PFSK-1 (cell line): ENCODE data around the gene MYO3A.

Experiments used
- SIN3A ChIP-seq: IDR thresholded peaks from 2 replicates; pipeline ENCODE4 v1.6.1; 2012; ENCODE audit warnings: mild to moderate bottlenecking, low read length, moderate library complexity, borderline replicate concordance; ENCODE audit not compliant: insufficient read depth
- TAF1 ChIP-seq: IDR thresholded peaks from 2 replicates; pipeline ENCODE4 v1.6.1; 2012; ENCODE audit warnings: low read length, control low read depth, borderline replicate concordance; ENCODE audit not compliant: insufficient read depth

GRCh38 chr10:26112532-26112931 is 178.5 kb downstream of the MYO3A start:
- TF ChIP-seq SIN3A (no peak), TAF1 (no peak)
